ENCODE measurements around the gene TTC9C.
A peak's percentile ranks its signal among the peaks of the same experiment; 100 is the strongest.
"Not testable (repeated sequence)": the region's sequence is repeated elsewhere in the genome, so short reads cannot be mapped to it uniquely, and the experiment has no call there.

Gene TTC9C

GRCh38 chr11:62687508-62688396 is 40.5 kb upstream of the TTC9C start (continued):
- no peak for TF ChIP-seq CSRNP3 (CRISPR knock-in tag; IDR thresholded peaks at IDR 0.05)
- TF ChIP-seq BACH2 (CRISPR knock-in tag; IDR thresholded peaks at IDR 0.05; ENCODE audit: borderline replicate concordance), result no peak

GRCh38 chr11:62688491-62688890 is 39.8 kb upstream of the TTC9C start:
- no peak for TF ChIP-seq SNAI2 (CRISPR knock-in tag; IDR thresholded peaks at IDR 0.05)
- no peak for TF ChIP-seq ZNF8 (CRISPR knock-in tag; IDR thresholded peaks at IDR 0.05)
- no peak for TF ChIP-seq ARNTL (CRISPR knock-in tag; IDR thresholded peaks at IDR 0.05; ENCODE audit: borderline replicate concordance, low read depth)
- no peak for TF ChIP-seq BACH2 (CRISPR knock-in tag; IDR thresholded peaks at IDR 0.05; ENCODE audit: borderline replicate concordance)
- TF ChIP-seq, protein P1, sequence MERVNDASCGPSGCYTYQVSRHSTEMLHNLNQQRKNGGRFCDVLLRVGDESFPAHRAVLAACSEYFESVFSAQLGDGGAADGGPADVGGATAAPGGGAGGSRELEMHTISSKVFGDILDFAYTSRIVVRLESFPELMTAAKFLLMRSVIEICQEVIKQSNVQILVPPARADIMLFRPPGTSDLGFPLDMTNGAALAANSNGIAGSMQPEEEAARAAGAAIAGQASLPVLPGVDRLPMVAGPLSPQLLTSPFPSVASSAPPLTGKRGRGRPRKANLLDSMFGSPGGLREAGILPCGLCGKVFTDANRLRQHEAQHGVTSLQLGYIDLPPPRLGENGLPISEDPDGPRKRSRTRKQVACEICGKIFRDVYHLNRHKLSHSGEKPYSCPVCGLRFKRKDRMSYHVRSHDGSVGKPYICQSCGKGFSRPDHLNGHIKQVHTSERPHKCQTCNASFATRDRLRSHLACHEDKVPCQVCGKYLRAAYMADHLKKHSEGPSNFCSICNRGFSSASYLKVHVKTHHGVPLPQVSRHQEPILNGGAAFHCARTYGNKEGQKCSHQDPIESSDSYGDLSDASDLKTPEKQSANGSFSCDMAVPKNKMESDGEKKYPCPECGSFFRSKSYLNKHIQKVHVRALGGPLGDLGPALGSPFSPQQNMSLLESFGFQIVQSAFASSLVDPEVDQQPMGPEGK (CRISPR knock-in tag; IDR thresholded peaks at IDR 0.05; ENCODE audit: borderline replicate concordance), result no peak
- no peak for ATAC-seq

DNA sequence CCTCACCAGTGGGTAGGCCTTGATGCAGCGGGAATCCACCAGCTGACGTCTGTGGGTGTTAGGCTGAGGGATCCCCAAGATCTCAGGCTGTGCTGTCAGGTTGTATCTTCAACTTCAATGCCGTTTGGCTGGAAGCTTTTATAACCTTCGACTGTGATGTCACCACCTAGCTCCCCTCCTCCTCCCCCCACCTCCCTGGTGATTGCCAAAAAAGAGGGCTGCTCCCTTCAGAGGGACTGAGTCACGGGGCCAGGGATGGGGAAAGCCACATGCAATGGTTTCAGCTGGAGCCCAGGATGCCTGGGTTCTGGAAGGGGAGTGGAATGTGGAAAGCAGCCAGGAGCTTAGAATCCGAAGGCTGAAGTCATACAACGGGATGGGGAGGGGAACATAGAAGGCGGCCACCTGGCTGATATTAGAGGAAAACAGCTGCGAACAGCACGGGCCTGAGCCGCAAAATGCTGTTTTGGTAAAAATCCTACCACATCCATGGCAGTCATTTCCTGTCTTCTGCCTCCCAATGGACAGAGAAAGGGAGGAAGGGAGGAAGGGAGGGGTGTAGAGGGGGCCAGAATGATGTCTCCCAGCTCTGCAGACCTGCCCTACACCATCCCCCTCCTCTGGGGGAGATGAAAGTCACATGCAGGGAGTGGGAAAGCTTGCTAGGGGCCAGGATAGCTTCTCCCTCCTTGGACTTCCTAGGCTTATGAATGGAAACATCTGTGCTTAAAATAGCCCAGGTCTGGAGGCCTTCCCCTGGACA is 38.7 kb upstream of the TTC9C start, which contains the start of gene LRRN4CL:
Gene LRRN4CL, minus strand, starts transcription at position 110 of the 763 bp plus-strand sequence. CDS start 1,022 bp downstream, outside the sequence.
- ATAC-seq, result peak; percentile 14
- no peak for TF ChIP-seq CSRNP3 (CRISPR knock-in tag; IDR thresholded peaks at IDR 0.05)
- TF ChIP-seq TSHZ2 (CRISPR knock-in tag; IDR thresholded peaks at IDR 0.05), result no peak
- no peak for TF ChIP-seq ZC3H10 (CRISPR knock-in tag; IDR thresholded peaks at IDR 0.05)
- TF ChIP-seq ARNTL (CRISPR knock-in tag; IDR thresholded peaks at IDR 0.05; ENCODE audit: borderline replicate concordance, low read depth), result no peak
- no peak for TF ChIP-seq ESRRG (CRISPR knock-in tag; IDR thresholded peaks at IDR 0.05)
- no peak for TF ChIP-seq ZNF70 (CRISPR knock-in tag; IDR thresholded peaks at IDR 0.05)
- TF ChIP-seq PPARA (CRISPR knock-in tag; IDR thresholded peaks at IDR 0.05; ENCODE audit: borderline replicate concordance), result no peak
- TF ChIP-seq TCF4 (CRISPR knock-in tag; IDR thresholded peaks at IDR 0.05; ENCODE audit: borderline replicate concordance), result no peak
- TF ChIP-seq OSR1 (CRISPR knock-in tag; IDR thresholded peaks at IDR 0.05), result no peak
- TF ChIP-seq GLIS3 (CRISPR knock-in tag; IDR thresholded peaks at IDR 0.05), result no peak

GRCh38 chr11:62693624-62694023 is 34.7 kb upstream of the TTC9C start:
- not testable (repeated sequence) for ATAC-seq

DNA sequence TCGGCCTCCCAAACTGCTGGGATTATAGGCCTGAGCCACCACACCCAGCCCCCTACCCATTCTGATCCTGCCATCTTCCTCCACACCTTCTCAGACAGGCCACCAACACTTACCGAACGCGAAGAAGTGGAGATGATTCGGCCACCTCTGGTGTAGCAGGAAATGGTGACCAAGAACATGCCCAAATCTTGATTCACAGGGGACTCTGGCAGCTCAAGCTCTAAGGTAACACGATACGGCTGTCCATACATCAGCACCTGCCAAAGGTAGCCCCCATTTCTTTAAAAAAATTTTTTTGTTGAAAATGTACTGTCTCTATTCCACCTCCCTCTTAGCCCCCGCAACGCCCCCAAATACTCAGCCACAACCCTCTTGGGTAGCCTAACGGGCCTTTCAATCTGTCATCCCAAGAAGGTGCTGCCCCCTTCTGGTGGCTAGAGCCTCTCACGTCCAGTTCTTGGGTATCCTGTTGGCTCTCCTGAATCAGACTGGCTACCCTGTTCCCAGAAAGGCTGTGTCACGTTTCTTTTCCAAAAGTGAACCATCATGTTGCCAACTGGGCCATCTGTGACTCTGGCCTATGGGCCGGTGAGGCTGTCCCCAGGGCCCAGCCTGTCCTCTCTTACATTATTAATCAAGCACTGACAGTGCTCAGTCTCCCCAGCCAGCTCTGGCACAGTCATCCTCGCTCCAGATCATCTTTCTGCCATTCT is 33.7 kb upstream of the TTC9C start:
- peak; percentile 91 for ATAC-seq
- TF ChIP-seq ZFP30 (CRISPR knock-in tag; IDR thresholded peaks at IDR 0.05) (no peak), ISL1 (CRISPR knock-in tag; IDR thresholded peaks at IDR 0.05) (no peak), ARNTL (CRISPR knock-in tag; IDR thresholded peaks at IDR 0.05; ENCODE audit: borderline replicate concordance, low read depth) (no peak), CSRNP3 (CRISPR knock-in tag; IDR thresholded peaks at IDR 0.05) (no peak), CSDC2 (CRISPR knock-in tag; IDR thresholded peaks at IDR 0.05) (no peak), ZC3H10 (CRISPR knock-in tag; IDR thresholded peaks at IDR 0.05) (no peak), ESRRG (CRISPR knock-in tag; IDR thresholded peaks at IDR 0.05) (no peak), ZNF565 (CRISPR knock-in tag; conservative IDR thresholded peaks at IDR 0.05; ENCODE audit: low read depth) (no peak), BACH2 (CRISPR knock-in tag; IDR thresholded peaks at IDR 0.05; ENCODE audit: borderline replicate concordance) (no peak), ZNF8 (CRISPR knock-in tag; IDR thresholded peaks at IDR 0.05) (no peak)
- TF ChIP-seq, protein P1 (CRISPR knock-in tag; IDR thresholded peaks at IDR 0.05; ENCODE audit: borderline replicate concordance), result no peak
